ENCODE results near the gene OR56B4. TPM values are rescaled to one million over a fixed set of nuclear protein-coding genes. Genes with fewer than 3 reads are reported as not detected.

OR56B4 gene
- total and polyA plus RNA-seq, 4 donors, result not detected

GRCh38 chr11:6077723-6078122 lies 29.8 kb upstream of the OR56B4 start:
- no peak overlapping the region for H3K9ac ChIP-seq (ENCODE audit: insufficient read depth in 1 of 2, low read length in 2 of 2)
- no peaks in the 10 kb centered on the region for H3K4me1 ChIP-seq (ENCODE audit: control insufficient read depth in 5 of 5, insufficient read depth in 5 of 5, low read length in 5 of 5)
- no peak overlapping the region for H3K27ac ChIP-seq (ENCODE audit: low read depth in 1 of 2, low read length in 1 of 2)
- ATAC-seq (ENCODE audit: insufficient read depth, low FRiP score) (no peak), DNase-seq (no peak)
- H3K9me3 ChIP-seq (ENCODE audit: control insufficient read depth in 4 of 4, insufficient read depth in 3 of 4, low read length in 3 of 4), result peaks cover 0 to 7% (median 2%) of the 10 kb centered on the region in 4 donors
- H3K27me3 ChIP-seq (ENCODE audit: control insufficient read depth in 3 of 3, insufficient read depth in 3 of 3, low read length in 2 of 3), result no peaks in the 10 kb centered on the region
- 92 to 95% methylated on average over 6 of the region's 6 CpGs for WGBS, 2 donors
- no peak for TF ChIP-seq CTCF (IDR thresholded peaks at IDR 0.05; ENCODE audit: control extremely low read depth, extremely low read depth)
- H3K36me3 ChIP-seq (ENCODE audit: control insufficient read depth in 4 of 4, insufficient read depth in 4 of 4, low read length in 4 of 4), result no peaks in the 10 kb centered on the region
- H3K4me3 ChIP-seq, result no peak overlapping the region

- H3K27ac ChIP-seq (ENCODE audit: low read depth in 1 of 2, low read length in 1 of 2), result no peak overlapping the region
- no peak overlapping the region for H3K4me3 ChIP-seq
- 67 to 82% methylated on average over 4 of the region's 4 CpGs for WGBS, 2 donors
- H3K27me3 ChIP-seq (ENCODE audit: control insufficient read depth in 3 of 3, insufficient read depth in 3 of 3, low read length in 2 of 3), result no peaks in the 10 kb centered on the region
- H3K9me3 ChIP-seq (ENCODE audit: control insufficient read depth in 4 of 4, insufficient read depth in 3 of 4, low read length in 3 of 4), result peaks cover 0 to 7% (median 2%) of the 10 kb centered on the region in 4 donors
- TF ChIP-seq CTCF (IDR thresholded peaks at IDR 0.05; ENCODE audit: control extremely low read depth, extremely low read depth), result no peak
- DNase-seq (no peak), ATAC-seq (ENCODE audit: insufficient read depth, low FRiP score) (no peak)
- no peaks in the 10 kb centered on the region for H3K4me1 ChIP-seq (ENCODE audit: control insufficient read depth in 5 of 5, insufficient read depth in 5 of 5, low read length in 5 of 5)
- no peak overlapping the region for H3K9ac ChIP-seq (ENCODE audit: insufficient read depth in 1 of 2, low read length in 2 of 2)
- no peaks in the 10 kb centered on the region for H3K36me3 ChIP-seq (ENCODE audit: control insufficient read depth in 4 of 4, insufficient read depth in 4 of 4, low read length in 4 of 4)
These were observed 28.0 kb upstream of the OR56B4 start for GRCh38 chr11:6079463-6079862.

GRCh38 chr11:6083129-6083528 lies 24.4 kb upstream of the OR56B4 start:
- Histone ChIP-seq H3K4me1 (ENCODE audit: control insufficient read depth in 5 of 5, insufficient read depth in 5 of 5, low read length in 5 of 5) (no peaks in the 10 kb centered on the region), H3K9me3 (ENCODE audit: control insufficient read depth in 4 of 4, insufficient read depth in 3 of 4, low read length in 3 of 4) (peaks cover 0 to 5% (median 0%) of the 10 kb centered on the region in 4 donors), H3K9ac (ENCODE audit: insufficient read depth in 1 of 2, low read length in 2 of 2) (no peak overlapping the region), H3K36me3 (ENCODE audit: control insufficient read depth in 4 of 4, insufficient read depth in 4 of 4, low read length in 4 of 4) (no peaks in the 10 kb centered on the region), H3K27me3 (ENCODE audit: control insufficient read depth in 3 of 3, insufficient read depth in 3 of 3, low read length in 2 of 3) (no peaks in the 10 kb centered on the region), H3K27ac (ENCODE audit: low read depth in 1 of 2, low read length in 1 of 2) (no peak overlapping the region), H3K4me3 (no peak overlapping the region)
- no peak for TF ChIP-seq CTCF (IDR thresholded peaks at IDR 0.05; ENCODE audit: control extremely low read depth, extremely low read depth)
- ATAC-seq (ENCODE audit: insufficient read depth, low FRiP score) (no peak), DNase-seq (no peak)
- WGBS, 2 donors, result 81 to 87% methylated on average over 2 of the region's 2 CpGs

GRCh38 chr11:6084587-6084986 lies 22.9 kb upstream of the OR56B4 start:
- Histone ChIP-seq H3K27me3 (ENCODE audit: control insufficient read depth in 3 of 3, insufficient read depth in 3 of 3, low read length in 2 of 3) (no peaks in the 10 kb centered on the region), H3K27ac (ENCODE audit: low read depth in 1 of 2, low read length in 1 of 2) (no peak overlapping the region), H3K9ac (ENCODE audit: insufficient read depth in 1 of 2, low read length in 2 of 2) (no peak overlapping the region), H3K4me3 (no peak overlapping the region), H3K4me1 (ENCODE audit: control insufficient read depth in 5 of 5, insufficient read depth in 5 of 5, low read length in 5 of 5) (no peaks in the 10 kb centered on the region), H3K36me3 (ENCODE audit: control insufficient read depth in 4 of 4, insufficient read depth in 4 of 4, low read length in 4 of 4) (no peaks in the 10 kb centered on the region), H3K9me3 (ENCODE audit: control insufficient read depth in 4 of 4, insufficient read depth in 3 of 4, low read length in 3 of 4) (peaks cover 0 to 5% (median 0%) of the 10 kb centered on the region in 4 donors)
- 77 to 84% methylated on average over 3 of the region's 3 CpGs for WGBS, 2 donors
- no peak for TF ChIP-seq CTCF (IDR thresholded peaks at IDR 0.05; ENCODE audit: control extremely low read depth, extremely low read depth)
- no peak for ATAC-seq (ENCODE audit: insufficient read depth, low FRiP score)
- DNase-seq, result no peak

Measured in lung (tissue), 12 donors.